Measurements from ENCODE around the gene KRTAP24-1. TPM values are rescaled to one million over a fixed set of nuclear protein-coding genes. Genes with fewer than 3 reads are reported as not detected.

Gene KRTAP24-1
- total RNA-seq, 1 donor from 2014 or later = not detected

GRCh38 chr21:30234643-30235042 lies 48.1 kb downstream of the KRTAP24-1 start:
- intact Hi-C loops (cut with micrococcal nuclease) = no loop called here

GRCh38 chr21:30234050-30234449 lies 48.7 kb downstream of the KRTAP24-1 start:
- intact Hi-C loops (cut with micrococcal nuclease) = no loop called here

- intact Hi-C loops (cut with micrococcal nuclease) = no loop called here
Measured at GRCh38 chr21:30233228-30234020, 49.3 kb downstream of the KRTAP24-1 start.

GRCh38 chr21:30232011-30232410 lies 50.7 kb downstream of the KRTAP24-1 start:
- intact Hi-C loops (cut with micrococcal nuclease) = no loop called here

Other genes starting within 250 kb of the KRTAP24-1 start
- not detected in 2 replicates for gene CLDN17, start 116.1 kb downstream of the KRTAP24-1 start, total RNA-seq
- gene CLDN8, start 66.9 kb downstream of the KRTAP24-1 start, total RNA-seq = not detected in 2 replicates
- not detected in 2 replicates for gene KRTAP25-1, start 6.6 kb upstream of the KRTAP24-1 start, total RNA-seq
- gene KRTAP26-1, start 37.4 kb upstream of the KRTAP24-1 start, total RNA-seq = not detected in 2 replicates
- gene KRTAP27-1, start 54.7 kb upstream of the KRTAP24-1 start, total RNA-seq = not detected in 2 replicates
- gene KRTAP23-1, start 65.7 kb upstream of the KRTAP24-1 start, total RNA-seq = not detected in 2 replicates
- gene KRTAP13-2, start 89.3 kb upstream of the KRTAP24-1 start, total RNA-seq = not detected in 2 replicates
- gene KRTAP13-1, start 113.1 kb upstream of the KRTAP24-1 start, total RNA-seq = not detected in 2 replicates
- not detected in 2 replicates for gene KRTAP13-3, start 143.0 kb upstream of the KRTAP24-1 start, total RNA-seq
- gene KRTAP13-4, start 147.3 kb upstream of the KRTAP24-1 start, total RNA-seq = not detected in 2 replicates
- not detected in 2 replicates for gene KRTAP15-1, start 157.3 kb upstream of the KRTAP24-1 start, total RNA-seq
- gene KRTAP19-1, start 197.4 kb upstream of the KRTAP24-1 start, total RNA-seq = not detected in 2 replicates
- not detected in 2 replicates for gene KRTAP19-2, start 204.5 kb upstream of the KRTAP24-1 start, total RNA-seq
- gene KRTAP19-3, start 209.1 kb upstream of the KRTAP24-1 start, total RNA-seq = not detected in 2 replicates
- not detected in 2 replicates for gene KRTAP19-4, start 214.2 kb upstream of the KRTAP24-1 start, total RNA-seq
- gene KRTAP19-5, start 219.2 kb upstream of the KRTAP24-1 start, total RNA-seq = not detected in 2 replicates